ENCODE data around the gene VAV3. TPM values are rescaled to one million over a fixed set of nuclear protein-coding genes. Genes with fewer than 3 reads are reported as not detected.

VAV3 gene
- total RNA-seq, 1 donor from 2014 or later, result 1.8 TPM

GRCh38 chr1:107563441-107563840 is 401.5 kb downstream of the VAV3 start:
- H3K27me3 Mint-ChIP-seq, result no peaks in the 10 kb centered on the region
- no peaks in the 10 kb centered on the region for H3K36me3 Mint-ChIP-seq (ENCODE audit: insufficient read depth)
- no peaks in the 10 kb centered on the region for H3K4me1 Mint-ChIP-seq (ENCODE audit: low read depth)
- H3K4me3 Mint-ChIP-seq (ENCODE audit: low read depth), result no peak overlapping the region
- no peak for DNase-seq (ENCODE audit: low spot score, unreplicated experiment)
- TF ChIP-seq, protein P1, sequence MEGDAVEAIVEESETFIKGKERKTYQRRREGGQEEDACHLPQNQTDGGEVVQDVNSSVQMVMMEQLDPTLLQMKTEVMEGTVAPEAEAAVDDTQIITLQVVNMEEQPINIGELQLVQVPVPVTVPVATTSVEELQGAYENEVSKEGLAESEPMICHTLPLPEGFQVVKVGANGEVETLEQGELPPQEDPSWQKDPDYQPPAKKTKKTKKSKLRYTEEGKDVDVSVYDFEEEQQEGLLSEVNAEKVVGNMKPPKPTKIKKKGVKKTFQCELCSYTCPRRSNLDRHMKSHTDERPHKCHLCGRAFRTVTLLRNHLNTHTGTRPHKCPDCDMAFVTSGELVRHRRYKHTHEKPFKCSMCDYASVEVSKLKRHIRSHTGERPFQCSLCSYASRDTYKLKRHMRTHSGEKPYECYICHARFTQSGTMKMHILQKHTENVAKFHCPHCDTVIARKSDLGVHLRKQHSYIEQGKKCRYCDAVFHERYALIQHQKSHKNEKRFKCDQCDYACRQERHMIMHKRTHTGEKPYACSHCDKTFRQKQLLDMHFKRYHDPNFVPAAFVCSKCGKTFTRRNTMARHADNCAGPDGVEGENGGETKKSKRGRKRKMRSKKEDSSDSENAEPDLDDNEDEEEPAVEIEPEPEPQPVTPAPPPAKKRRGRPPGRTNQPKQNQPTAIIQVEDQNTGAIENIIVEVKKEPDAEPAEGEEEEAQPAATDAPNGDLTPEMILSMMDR (IDR thresholded peaks at IDR 0.05; ENCODE audit: unreplicated experiment), result no peak
- H3K9me3 Mint-ChIP-seq (ENCODE audit: low read depth), result no peaks in the 10 kb centered on the region
- no peak overlapping the region for H3K27ac Mint-ChIP-seq

DNA sequence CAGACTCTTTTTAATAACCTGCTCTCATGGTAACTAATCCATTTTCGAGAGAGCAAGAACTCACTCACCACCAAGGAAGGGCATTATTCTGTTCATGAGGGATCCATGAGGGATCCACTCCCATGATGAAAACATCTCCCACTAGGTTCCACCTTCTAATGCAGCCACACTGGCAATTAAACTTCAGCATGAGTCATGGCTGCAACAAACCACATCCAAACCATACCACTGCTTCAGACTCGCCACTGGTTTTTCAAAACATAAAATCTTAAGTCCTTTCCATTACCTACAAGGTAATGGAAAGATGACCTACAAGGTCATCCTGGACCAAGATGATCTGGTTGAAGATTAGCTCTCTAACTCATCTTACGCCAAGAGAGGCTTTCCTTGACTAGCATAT is 405.1 kb downstream of the VAV3 start:
- Mint-ChIP-seq H3K27ac (no peak overlapping the region), H3K27me3 (no peaks in the 10 kb centered on the region), H3K4me1 (ENCODE audit: low read depth) (no peaks in the 10 kb centered on the region), H3K4me3 (ENCODE audit: low read depth) (no peak overlapping the region), H3K9me3 (ENCODE audit: low read depth) (no peaks in the 10 kb centered on the region), H3K36me3 (ENCODE audit: insufficient read depth) (no peaks in the 10 kb centered on the region)
- no peak for DNase-seq (ENCODE audit: low spot score, unreplicated experiment)
- TF ChIP-seq, protein P1 (IDR thresholded peaks at IDR 0.05; ENCODE audit: unreplicated experiment), result no peak

DNA sequence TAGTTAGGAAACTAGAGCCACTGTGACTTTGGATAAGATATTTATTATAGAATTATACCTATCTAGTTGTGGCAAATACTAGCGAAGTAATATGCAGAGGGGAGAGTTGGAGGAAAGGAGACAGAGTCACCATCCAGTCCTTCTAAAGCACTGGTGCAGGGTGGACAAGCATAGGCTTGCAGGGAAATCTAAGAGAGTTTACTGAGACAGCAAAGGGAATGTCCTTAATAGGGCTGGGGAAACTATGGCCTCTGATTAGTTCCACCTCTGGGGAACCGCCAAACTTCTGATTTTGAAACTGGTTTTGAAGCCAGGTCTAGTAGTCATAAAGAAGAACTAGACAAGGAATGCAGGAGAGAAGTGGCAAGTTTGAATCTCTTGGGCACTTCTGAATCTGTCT is 407.9 kb downstream of the VAV3 start:
- H3K36me3 Mint-ChIP-seq (ENCODE audit: insufficient read depth), result no peaks in the 10 kb centered on the region
- no peak overlapping the region for H3K27ac Mint-ChIP-seq

DNA sequence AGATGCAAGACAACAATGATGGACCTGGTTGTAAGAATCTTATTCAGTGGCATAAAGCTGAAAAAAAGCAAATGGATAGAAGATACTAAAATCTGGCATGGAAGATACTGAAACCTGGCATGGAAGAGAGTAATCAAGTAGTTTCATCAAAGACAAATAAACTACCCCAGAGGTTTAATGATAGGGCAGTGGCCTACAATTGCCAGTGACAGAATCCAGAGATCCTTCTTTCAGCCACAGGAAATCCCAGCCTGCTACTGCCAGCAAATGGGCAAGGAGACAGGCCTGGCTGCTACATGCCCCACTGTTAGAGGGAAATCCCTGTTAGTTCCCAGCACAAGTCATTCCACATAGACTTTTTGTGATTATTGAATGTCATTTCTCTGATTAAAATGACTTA is 409.4 kb downstream of the VAV3 start:
- no peaks in the 10 kb centered on the region for H3K27me3 Mint-ChIP-seq
- DNase-seq (ENCODE audit: low spot score, unreplicated experiment), result no peak
- H3K4me1 Mint-ChIP-seq (ENCODE audit: low read depth), result no peaks in the 10 kb centered on the region
- H3K27ac Mint-ChIP-seq, result no peak overlapping the region
- H3K4me3 Mint-ChIP-seq (ENCODE audit: low read depth), result no peak overlapping the region
- no peaks in the 10 kb centered on the region for H3K9me3 Mint-ChIP-seq (ENCODE audit: low read depth)
- TF ChIP-seq, protein P1 (IDR thresholded peaks at IDR 0.05; ENCODE audit: unreplicated experiment), result no peak
- no peaks in the 10 kb centered on the region for H3K36me3 Mint-ChIP-seq (ENCODE audit: insufficient read depth)

More for the DNA sequence above, 407.9 kb downstream of the VAV3 start:
- Mint-ChIP-seq H3K4me1 (ENCODE audit: low read depth) (no peaks in the 10 kb centered on the region), H3K4me3 (ENCODE audit: low read depth) (no peak overlapping the region), H3K27me3 (no peaks in the 10 kb centered on the region), H3K9me3 (ENCODE audit: low read depth) (no peaks in the 10 kb centered on the region)
- TF ChIP-seq, protein P1 (IDR thresholded peaks at IDR 0.05; ENCODE audit: unreplicated experiment), result no peak
- DNase-seq (ENCODE audit: low spot score, unreplicated experiment), result no peak

GRCh38 chr1:107552781-107553180 is 412.2 kb downstream of the VAV3 start:
- no peaks in the 10 kb centered on the region for H3K27me3 Mint-ChIP-seq
- H3K27ac Mint-ChIP-seq, result no peak overlapping the region
- no peaks in the 10 kb centered on the region for H3K9me3 Mint-ChIP-seq (ENCODE audit: low read depth)
- no peaks in the 10 kb centered on the region for H3K4me1 Mint-ChIP-seq (ENCODE audit: low read depth)
- H3K4me3 Mint-ChIP-seq (ENCODE audit: low read depth), result no peak overlapping the region
- DNase-seq (ENCODE audit: low spot score, unreplicated experiment), result no peak
- H3K36me3 Mint-ChIP-seq (ENCODE audit: insufficient read depth), result no peaks in the 10 kb centered on the region
- TF ChIP-seq, protein P1 (IDR thresholded peaks at IDR 0.05; ENCODE audit: unreplicated experiment), result no peak

Measured in progenitor cell of endocrine pancreas (in vitro differentiated cells).